GM19452 (cell line): Measurements from ENCODE around the gene BCO2.
"Not testable (repeated sequence)": the region's sequence is repeated elsewhere in the genome, so short reads cannot be mapped to it uniquely, and the experiment has no call there.

ENCODE experiments used
- ATAC-seq: cut with Tn5 transposase; IDR thresholded peaks from one replicate; pipeline ENCODE4 v1.9.1; 2021; ENCODE audit not compliant: unreplicated experiment

The BCO2 gene

GRCh38 chr11:112165049-112165448, 10.3 kb upstream of the BCO2 start:
- no peak for ATAC-seq

- ATAC-seq: no peak
Observed at GRCh38 chr11:112166562-112166961, 8.8 kb upstream of the BCO2 start.

GRCh38 chr11:112167145-112167544, 8.2 kb upstream of the BCO2 start, which contains the start of gene TEX12:
Gene TEX12, plus strand, starts transcription at chr11:112167372. Its CDS starts 1,897 bp downstream, at chr11:112169269.
- ATAC-seq: no peak

GRCh38 chr11:112172362-112172994, 2.8 kb upstream of the BCO2 start:
- ATAC-seq: peak; percentile 65

- no peak for ATAC-seq
Observed at GRCh38 chr11:112173152-112173551, 2.2 kb upstream of the BCO2 start.

GRCh38 chr11:112175599-112175952, 264 bp downstream of the BCO2 start:
- ATAC-seq: no peak

- ATAC-seq: no peak
Observed at GRCh38 chr11:112176077-112176476, 765 bp downstream of the BCO2 start.

GRCh38 chr11:112177589-112177988, 2.3 kb downstream of the BCO2 start:
- no peak for ATAC-seq

- ATAC-seq: no peak
Observed at GRCh38 chr11:112178428-112178827, 3.1 kb downstream of the BCO2 start.

- no peak for ATAC-seq
Observed at GRCh38 chr11:112178936-112179335, 3.6 kb downstream of the BCO2 start.

- ATAC-seq: peak; percentile 78
Observed at GRCh38 chr11:112179601-112180000, 4.3 kb downstream of the BCO2 start.

GRCh38 chr11:112182867-112183266, 7.6 kb downstream of the BCO2 start:
- no peak for ATAC-seq

GRCh38 chr11:112185883-112186282, 10.6 kb downstream of the BCO2 start:
- no peak for ATAC-seq

GRCh38 chr11:112186304-112186703, 11.0 kb downstream of the BCO2 start:
- ATAC-seq: no peak

GRCh38 chr11:112195113-112195512, 19.8 kb downstream of the BCO2 start:
- not testable (repeated sequence) for ATAC-seq

- no peak for ATAC-seq
Observed at GRCh38 chr11:112195951-112196351, 20.6 kb downstream of the BCO2 start.

- no peak for ATAC-seq
Observed at GRCh38 chr11:112196519-112197087, 21.3 kb downstream of the BCO2 start.

- ATAC-seq: not testable (repeated sequence)
Observed at GRCh38 chr11:112199101-112199500, 23.8 kb downstream of the BCO2 start.

GRCh38 chr11:112200252-112200651, 24.9 kb downstream of the BCO2 start:
- ATAC-seq: no peak

- no peak for ATAC-seq
Observed at GRCh38 chr11:112206071-112206470, 30.8 kb downstream of the BCO2 start.

GRCh38 chr11:112210890-112211289, 35.6 kb downstream of the BCO2 start:
- ATAC-seq: no peak

- no peak for ATAC-seq
Observed at GRCh38 chr11:112211536-112211935, 36.2 kb downstream of the BCO2 start.

- no peak for ATAC-seq
Observed at GRCh38 chr11:112212290-112212689, 37.0 kb downstream of the BCO2 start.
